NCI-H1930 (cell line): ENCODE results near the gene FUT1.
"Not testable (repeated sequence)": the region's sequence is repeated elsewhere in the genome, so short reads cannot be mapped to it uniquely, and the experiment has no call there.

Experiments
- DNase-seq, 2 experiments: peaks; one replicate each; lab custom pipeline; 2025; lab: John Stamatoyannopoulos, UW

Gene FUT1

GRCh38 chr19:48718106-48718505 lies 34.3 kb downstream of the FUT1 start:
- not testable (repeated sequence) for DNase-seq

- no peak for DNase-seq
Measured at GRCh38 chr19:48716562-48717291, 35.7 kb downstream of the FUT1 start.

DNA sequence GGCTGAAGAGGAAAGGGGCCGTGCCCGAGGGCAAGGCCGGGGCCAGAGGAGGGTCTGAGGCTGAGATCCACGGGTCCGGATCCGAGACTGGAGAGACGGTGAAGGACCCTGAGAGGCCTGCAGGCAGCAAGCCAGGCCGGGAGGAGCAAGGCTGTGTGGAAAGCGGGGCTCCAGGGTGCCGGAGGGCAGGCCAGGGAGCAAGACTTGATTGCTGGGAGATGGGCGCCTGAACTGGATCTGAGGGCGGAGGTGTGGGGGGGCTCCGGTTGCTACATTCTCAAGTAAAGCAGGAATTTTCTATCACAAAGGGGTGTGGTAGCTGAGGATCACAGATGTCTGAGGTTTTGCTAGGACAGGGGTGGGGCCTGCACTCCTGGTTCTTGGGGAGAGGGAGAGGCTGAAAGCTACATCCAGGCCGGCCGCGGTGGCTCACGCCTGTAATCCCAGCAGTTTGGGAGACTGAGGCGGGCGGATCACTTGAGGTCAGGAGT lies 36.7 kb downstream of the FUT1 start:
- no peak for DNase-seq

DNA sequence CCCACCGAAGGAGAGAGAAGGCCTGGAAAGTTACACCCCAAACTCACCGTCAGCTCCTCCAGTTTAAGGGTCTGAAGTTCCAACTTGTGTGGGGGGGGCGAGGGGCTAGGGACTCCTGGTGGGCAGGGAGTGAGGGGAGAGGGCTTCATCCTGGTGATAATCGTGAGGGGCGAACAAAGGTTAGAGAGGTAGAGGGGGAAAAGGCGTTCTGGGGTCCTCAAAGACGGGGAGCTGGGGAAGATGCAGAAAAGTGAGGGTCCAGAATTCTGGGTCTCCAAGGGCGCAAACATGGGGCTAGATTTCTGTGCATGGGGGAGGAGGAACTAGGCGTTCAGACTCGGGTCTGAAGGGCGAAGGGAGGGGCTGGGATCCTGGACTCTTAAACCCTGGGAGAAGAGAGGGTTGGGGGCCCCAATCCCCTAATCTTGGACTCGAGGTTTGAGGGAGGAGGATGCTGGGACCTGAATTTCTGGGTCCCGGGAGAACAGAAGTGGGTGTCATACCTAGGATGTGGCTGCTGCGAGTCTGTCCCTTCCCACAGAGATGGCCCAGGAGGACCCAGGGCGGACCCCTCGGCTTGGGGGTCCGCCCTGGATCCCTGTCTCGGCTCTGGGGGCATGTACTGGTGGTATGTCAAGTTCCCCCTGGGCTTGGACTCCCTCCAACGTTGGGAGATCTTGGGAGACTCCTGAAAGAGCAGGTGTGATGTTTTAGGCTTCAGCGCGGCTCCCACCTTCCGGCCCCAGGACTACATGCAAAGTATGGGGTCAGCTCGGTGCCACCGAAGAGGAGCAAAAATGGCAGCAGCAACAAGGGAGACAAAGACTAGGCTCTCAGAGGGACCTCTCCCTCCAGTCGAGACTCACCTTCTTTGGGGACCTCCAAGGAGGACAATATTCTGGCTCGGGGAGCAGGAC lies 37.4 kb downstream of the FUT1 start:
- DNase-seq, result no peak

DNA sequence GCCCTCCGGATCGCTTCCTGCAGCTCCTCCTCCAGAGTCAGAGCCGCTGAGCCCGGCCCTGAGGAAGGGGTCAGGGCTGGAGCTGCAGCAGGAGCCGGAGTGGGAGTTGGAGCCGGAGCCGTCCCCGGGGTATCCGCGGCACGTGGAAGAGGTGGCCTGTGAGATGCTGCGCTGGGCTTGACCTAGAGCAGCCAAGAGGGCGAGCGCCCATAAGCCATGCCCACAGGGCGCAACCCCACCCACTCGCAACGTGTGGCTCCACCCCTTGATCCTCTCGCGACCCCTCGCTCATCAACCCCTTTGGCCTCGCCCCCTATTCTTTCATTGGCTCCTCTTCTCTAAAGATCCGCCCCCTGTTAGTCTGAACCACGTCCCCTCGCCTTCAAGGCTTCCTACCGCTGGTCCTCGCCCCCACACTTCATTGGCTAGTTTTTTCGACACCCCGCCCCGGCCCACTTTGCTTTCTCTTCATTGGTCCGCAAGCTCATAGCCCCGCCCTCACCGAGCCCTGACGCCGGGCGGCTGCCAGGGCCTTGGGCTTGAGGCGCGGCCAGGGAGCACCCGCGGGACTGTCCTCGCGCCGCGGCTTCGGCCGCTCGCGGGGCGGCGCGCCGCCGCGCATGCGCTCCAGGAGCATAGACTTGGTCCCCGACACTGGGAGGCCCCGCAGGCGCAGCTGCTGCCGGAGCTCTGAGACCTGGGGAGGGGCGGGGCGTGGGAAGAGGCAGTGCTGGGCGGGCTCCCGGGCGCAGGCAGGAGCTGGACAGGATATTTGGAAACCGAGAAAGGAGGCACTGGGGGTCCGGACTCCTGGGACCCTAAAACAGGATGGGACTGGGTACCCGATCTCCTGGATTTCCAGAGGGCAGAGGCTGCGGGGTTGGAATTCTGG lies 38.3 kb downstream of the FUT1 start:
- DNase-seq, result peak; percentile 100

- DNase-seq, result no peak
Measured at GRCh38 chr19:48713041-48713863, 39.2 kb downstream of the FUT1 start.

DNA sequence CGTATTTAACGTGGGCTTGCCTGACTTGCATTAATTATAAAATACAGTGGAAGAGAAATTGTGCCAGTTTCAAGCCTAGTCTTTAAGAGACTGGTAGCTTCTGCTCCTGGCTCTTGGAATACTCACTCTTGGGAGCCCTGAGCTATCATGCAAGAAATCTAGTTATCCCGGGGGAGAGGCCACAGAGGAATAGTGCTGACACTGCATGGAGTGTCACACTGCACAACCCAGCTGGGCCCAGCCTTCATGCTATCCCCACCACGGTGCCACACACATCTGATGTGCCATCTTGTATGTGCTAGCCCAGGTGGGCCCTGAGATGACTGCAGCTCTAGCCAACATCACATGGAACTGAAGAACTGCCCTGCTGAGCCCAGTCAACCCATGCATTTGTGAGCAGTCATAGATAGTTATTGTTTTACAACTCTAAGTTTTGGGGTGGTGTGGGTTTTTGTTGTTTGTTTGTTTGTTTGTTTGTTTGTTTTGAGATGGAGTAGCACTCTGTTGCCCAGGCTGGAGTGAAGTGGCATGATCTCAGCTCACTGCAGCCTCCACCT lies 41.3 kb downstream of the FUT1 start:
- no peak for DNase-seq

DNA sequence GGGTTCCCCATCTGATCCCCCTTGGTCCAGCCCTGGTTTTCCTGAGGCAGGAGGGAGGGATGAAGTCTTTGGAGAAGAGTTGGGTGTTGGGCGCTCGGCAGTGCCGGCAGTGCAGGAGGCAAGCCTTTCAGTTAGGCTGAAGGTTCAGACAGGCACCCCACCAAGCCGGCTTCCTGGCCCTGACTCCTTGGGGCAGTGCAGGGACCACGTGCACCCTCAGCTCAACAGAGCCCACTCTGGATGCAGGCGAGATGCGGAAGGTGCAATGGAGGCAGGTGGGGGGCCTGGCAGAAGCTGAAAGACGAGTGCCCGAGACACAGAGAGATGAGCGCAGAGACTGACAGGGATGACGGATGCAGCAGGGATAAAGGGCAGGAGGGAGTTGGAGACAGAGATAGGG lies 44.0 kb downstream of the FUT1 start:
- DNase-seq, result no peak

GRCh38 chr19:48705431-48705830 lies 47.0 kb downstream of the FUT1 start:
- DNase-seq, result no peak

DNA sequence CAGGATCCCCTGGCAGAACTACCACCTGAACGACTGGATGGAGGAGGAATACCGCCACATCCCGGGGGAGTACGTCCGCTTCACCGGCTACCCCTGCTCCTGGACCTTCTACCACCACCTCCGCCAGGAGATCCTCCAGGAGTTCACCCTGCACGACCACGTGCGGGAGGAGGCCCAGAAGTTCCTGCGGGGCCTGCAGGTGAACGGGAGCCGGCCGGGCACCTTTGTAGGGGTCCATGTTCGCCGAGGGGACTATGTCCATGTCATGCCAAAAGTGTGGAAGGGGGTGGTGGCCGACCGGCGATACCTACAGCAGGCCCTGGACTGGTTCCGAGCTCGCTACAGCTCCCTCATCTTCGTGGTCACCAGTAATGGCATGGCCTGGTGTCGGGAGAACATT lies 49.1 kb downstream of the FUT1 start:
- no peak for DNase-seq

- no peak for DNase-seq
Measured at GRCh38 chr19:48702701-48703100, 49.7 kb downstream of the FUT1 start.

DNA sequence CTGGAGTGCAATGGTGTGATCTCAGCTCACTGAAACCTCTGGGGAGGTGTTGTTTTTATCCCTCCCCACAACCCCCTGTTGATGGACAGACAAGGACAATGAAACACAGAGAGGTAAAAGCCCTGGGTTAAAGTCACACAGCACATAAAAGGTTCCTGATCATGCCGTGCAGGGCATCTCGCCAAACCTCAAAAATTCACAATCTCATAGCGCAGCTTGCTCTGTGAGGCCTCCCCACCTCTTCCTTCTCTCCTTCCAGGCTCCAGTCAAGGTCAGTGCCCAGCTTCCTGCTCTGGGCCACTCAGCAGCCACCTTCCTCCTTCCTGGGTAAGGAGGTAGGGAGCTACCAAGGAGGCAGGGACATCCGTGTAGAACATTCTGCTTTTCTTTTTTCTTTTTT lies 54.4 kb downstream of the FUT1 start:
- no peak for DNase-seq
